Stimulated activated CD4-positive, alpha-beta T cell treated with anti-CD3 and anti-CD28 coated beads, Interleukin-2, amount 100 ng/mL, for 24 hours (primary cell): ENCODE results near the gene DMC1.
"Not testable (repeated sequence)": the region's sequence is repeated elsewhere in the genome, so short reads cannot be mapped to it uniquely, and the experiment has no call there.

Source experiments
- DNase-seq, 2 donors: peaks; one replicate each; pipeline ENCODE4 v3.0.0-alpha.2; 2020

Gene DMC1, protein sequence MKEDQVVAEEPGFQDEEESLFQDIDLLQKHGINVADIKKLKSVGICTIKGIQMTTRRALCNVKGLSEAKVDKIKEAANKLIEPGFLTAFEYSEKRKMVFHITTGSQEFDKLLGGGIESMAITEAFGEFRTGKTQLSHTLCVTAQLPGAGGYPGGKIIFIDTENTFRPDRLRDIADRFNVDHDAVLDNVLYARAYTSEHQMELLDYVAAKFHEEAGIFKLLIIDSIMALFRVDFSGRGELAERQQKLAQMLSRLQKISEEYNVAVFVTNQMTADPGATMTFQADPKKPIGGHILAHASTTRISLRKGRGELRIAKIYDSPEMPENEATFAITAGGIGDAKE

DNA sequence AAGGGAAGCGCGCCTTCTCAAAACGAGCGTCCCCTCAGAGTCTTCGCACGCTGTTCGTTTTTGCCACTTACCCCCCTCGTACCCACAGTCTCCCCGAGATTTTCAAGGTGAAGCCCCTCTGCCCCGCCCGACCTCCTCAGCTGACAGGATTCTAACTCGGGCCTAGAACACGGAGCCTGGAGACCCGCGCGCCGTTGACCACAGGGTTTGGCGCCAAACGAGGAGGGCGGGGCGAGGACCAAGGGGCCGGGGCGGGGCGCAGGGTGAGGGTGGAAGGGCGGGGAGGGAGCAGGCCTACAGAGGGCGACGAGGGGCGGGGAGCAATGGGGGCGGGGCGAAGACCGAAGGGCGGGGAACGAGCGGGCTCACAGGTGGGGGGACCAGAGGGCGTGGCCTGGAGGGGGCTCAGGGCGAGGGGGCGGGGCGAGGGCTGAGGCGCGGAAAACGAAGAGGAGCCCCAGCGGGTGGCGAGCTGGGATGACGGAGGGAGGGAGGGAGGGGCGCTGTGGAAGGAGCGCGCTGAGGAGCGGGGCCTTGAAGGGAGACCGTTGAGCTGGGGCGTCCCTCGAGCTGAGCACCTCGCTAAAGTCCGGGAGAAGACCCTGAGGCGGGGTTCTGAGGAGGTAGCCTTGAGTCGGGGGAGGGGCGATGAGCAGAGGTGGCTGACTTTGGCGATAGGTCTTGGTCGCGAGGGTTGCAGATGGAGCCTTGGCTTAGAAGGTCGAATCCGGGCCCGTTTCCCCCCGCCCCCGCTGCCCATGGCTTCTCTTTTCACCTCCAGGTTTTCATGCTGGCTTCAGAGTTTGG is at the start of gene DMC1:
Gene DMC1 (minus strand): TSS at position 212 of the 807 bp plus-strand sequence. CDS start 1,927 bp downstream, outside the sequence.
- DNase-seq = peak; percentile 96 to 99

DNA sequence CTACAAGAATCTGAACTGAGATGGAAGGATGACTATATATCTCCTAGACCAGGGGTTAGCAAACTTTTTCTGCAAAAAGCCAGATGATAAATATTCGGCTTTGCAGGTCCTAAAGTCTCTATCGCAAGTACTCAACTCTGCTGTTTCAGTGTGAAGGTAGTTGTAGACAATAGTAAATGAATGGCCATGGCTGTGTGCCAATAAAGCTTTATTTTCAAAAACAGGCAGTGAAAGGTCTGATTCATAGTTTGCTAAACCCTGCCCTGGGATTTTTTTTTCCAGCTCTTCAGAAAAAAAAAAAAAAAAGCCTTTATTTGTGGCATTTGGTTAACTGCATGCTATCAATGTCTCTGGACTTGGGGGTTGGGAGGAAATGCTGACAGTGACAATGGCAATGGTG is 48.7 kb upstream of the DMC1 start:
- DNase-seq = no peak

DNA sequence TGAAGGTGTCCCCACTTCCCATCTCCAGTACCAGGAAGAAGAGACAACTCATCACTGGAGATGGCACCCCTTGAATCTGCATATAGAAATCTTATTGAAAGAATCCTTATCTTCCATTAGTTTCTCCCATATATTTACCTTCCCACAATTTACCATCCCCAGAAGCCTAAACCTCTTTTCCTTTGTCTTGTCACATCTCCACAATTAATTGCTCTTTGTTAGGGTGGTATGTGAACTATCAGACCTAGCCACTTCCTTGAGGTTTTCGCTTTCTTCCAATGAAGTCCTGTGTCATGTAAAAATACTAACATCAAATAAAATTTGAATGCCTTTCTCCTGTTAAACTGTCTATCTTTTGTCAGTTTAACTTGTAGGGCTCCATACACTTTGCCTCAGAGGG is 48.3 kb upstream of the DMC1 start:
- no peak for DNase-seq

DNA sequence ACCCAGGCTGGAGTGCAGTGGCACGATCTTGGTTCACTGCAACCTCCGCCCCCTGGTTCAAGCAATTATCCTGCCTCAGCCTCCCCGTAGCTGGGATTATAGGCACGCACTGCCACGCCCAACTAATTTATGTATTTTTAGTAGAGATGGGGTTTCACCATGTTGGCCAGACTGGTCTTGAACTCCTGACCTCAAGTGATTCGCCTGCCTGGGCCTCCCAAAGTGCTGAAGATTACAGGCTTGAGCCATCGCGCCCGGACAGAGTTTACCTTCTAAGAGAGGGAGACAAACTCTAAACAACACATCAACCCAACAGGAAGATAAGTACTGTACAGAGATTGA is 45.1 kb upstream of the DMC1 start:
- not testable (repeated sequence) for DNase-seq

DNA sequence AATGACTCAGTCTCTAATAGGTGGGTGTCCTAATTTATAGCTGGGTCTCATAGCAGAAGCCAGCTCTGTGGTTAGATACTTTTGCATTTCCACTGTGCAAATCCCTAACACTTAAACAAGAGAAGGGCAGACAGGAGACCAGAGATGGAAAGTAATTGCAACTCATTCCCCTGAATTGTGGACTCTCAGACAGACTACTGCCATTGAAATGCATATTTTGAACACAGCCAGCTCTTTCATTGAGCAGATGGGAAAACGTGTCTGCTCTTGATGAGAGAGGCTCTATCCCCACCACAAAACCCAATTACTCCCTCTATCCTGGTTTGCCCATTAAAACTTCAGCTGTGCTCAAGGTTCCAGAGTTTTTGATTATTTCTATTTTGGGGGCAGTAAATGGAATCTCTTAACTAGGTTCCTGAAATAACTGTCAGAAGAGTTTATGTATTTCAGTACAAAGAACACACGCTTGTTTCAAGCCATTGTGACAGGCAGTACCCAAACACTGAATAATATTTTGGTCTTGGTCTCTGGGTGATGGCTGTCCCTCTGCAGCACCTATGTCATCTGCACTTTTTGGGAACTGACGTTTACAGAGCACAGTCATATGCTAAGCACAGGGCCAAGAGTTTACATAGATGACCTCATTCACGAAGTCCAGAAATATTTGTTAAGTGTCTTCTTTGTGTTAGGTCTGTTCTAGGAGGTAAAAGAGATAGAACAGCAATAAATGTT is 44.5 kb upstream of the DMC1 start:
- no peak for DNase-seq

DNA sequence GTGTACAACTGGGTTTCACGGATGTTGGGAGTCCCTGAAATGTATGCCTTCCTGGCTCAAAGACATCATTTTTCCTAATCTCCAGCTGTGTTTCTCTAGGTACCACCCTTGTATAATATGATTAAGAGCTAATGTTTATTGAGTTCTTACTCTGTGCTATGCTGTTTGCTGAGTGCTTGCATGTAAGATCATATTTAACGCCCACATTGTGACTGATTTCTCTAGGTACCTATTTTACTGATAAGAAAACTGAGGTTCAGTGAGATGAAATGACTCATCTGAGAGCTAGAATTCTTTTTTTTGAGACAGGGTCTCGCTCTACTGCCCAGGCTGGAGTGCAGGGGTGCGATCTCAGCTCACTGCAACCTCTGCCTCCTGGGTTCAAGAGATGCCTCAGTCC is 43.6 kb upstream of the DMC1 start:
- DNase-seq = no peak

DNA sequence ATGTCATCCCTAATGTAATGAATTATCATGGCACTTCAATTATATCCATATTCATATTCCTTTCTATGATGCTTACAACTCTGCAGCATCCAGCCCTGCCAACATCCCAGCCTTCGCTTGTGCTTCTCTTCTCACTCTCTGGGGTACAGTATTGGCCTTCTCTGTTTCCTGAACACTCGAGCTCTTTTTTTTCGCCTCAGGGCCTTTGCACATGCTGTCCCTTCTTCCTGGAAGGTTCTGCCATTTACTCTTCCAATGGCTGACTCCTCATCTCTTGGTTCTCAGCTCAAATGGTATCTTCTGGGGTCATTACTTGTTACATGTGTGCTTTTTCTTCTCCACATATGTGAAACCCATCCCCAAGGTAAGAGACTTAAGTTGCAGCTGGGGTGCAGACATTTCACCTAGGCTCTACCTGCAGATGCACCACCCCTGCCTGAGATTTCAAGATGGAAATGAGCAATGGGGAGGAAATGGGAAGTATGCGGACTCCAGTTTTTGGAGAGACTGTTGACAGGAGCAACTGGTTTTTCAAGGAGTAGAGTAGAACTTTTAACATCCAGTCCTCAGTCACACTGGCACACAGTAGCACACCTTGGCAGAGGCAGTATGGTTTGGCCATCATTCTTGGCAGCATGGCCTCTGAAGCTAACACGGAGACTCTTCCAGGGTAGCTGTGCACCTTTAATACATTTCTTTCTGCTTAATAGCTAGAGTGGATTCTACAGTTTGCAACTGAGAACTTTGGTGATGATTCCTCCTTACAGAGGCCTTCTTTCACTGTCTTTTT is 42.4 kb upstream of the DMC1 start:
- no peak for DNase-seq

DNA sequence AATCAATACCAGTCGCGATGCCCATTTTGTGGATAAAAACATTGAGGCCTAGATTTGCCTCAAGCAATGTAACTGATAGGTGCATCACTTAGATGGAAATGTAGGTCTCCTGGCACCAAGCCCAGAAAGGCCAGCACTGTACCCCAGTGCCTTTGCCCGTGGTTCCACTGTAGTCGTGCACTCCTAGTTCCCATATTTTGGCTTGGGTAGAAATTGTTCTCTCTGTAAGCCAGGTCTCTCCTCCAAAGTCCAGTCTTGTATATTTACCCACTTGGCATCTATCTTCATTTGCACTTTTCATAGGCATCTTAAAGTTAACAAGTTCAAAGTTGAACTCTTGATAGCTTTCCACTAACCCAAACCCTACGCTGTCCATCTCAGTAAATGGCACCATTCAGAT is 41.6 kb upstream of the DMC1 start:
- DNase-seq = no peak

DNA sequence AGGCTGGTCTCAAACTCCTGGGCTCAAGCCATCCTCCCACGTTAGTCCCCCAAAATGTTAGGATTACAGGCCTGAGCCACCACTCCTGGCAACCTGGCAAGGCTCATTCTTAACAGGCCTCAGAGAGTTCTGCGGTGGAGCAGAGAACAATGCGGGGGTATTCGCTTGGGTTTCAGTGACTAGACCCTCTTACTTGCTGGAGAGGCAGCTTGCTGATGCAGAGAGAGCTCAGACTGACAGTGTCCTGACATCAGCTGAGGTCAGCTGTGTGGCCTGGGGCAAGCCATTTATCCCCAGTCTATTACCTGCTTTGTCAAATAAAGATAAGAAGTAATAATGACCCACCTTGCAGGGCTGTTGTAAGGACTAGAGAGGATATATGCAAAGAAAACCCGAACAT is 40.3 kb upstream of the DMC1 start:
- DNase-seq = no peak

DNA sequence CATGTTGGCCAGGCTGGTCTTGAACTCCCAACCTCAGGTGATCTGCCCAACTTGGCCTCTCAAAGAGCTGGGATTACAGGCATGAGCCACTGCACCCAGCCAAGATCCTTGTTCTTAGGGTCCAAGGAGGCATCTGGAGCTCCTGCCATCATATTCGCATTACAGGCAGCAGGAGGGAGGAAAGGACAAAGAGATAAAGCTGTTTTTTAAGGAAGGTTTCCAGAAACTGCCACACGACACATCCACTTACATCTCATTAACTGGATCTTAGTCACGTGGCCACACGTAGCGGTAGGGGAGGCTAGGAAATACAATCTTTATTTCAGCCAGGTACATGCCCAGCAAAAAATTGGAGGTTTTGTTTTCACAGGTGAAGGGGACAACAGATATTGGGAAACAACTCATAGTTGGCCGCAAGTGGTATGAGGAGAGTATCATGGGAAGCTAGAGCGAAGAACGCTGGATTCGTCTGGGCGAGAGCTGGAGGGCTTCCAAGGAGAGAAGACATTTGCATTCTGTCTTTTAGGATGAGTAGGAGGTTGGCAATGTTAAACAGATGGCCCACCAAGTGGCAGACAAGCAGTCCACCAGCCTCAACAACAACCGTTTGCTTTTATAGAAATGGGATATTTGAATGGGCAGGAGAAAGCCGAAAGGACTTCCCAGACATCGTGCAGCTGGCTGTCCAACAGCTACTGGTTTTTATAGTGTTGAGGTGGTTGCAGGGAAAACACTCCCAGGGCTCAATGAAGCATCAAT is 39.2 kb upstream of the DMC1 start:
- DNase-seq = no peak

DNA sequence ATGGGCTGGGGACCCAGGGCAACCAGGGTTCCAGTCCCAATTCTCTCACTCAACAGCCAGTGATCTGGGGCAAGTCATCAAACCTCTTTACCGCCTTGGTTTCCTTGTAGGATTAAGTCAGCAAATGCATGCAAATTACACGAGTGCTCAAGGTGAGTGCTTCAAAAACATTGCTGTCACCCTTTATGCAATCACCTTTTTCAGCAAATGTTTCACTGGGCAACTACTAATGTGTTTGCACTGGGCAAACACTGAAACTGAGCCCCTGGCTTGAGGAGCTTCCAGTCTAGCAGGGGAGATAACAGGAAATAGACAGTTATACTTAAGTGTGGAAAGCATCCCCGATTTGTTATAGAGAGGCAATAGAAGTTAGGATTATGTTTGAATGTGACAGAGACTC is 37.7 kb upstream of the DMC1 start:
- no peak for DNase-seq

DNA sequence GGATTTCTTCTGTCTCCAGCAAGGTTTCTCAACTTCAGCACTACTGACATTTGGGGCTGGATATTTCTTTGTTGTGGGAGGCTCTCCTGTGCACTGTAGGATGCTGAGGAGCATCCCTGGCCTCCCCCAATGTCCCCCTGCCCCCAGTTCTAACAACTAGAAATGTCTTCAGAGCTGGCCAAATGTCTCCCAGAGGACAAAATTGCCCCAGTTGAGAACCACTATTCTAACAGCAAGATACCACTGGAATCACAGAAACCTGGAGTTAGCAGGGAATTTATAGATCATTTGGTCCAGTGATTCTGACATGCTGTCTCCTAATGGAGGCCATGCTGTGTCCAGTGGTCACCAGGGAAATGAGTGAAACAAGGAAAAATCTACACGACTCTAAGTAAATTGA is 32.2 kb upstream of the DMC1 start:
- no peak for DNase-seq

DNA sequence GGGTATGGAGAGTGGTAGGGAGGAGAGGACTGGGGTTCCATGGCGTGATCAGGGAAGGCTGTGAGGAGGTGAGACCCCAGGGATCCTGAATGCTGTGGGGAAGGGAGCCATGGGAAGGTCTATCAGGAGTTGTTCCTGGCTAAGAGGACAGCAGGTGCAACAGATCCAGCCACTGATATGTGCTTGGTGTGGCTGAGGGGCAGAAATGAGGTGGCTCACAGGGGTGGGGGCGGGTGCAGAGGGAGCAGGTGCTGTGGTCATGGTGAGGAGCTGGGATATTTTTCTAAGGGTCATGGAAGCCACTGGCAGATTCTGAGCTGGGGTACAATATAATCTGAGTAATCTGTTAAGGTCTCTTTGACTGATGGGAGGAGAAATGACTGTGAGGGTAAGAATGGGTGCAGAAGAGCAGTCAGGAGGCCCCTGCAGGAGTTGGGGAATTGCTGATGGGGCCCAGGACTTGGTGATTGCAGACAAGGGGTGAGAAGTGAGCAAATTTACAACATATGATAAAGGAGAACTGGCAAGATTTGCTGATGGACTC is 31.3 kb upstream of the DMC1 start:
- no peak for DNase-seq

DNA sequence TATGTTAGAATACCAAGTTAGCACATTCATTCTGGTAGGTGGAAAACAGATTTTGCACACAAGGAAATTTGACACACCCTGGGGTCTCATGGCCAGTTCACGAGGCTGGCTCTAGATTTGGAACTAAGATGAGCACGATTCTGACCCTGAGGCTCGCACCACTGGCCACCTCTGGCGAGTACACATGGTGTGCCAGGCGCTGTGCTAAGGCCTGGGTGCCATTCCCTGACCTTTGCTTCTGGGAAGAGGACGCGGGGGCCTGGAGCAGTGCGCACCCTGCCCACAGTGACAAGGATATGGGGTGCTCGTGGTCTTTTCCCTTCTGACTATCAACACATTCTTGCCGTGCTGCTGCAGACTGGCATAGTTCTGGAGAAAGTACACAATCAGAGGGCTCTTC is 29.5 kb upstream of the DMC1 start:
- no peak for DNase-seq

DNA sequence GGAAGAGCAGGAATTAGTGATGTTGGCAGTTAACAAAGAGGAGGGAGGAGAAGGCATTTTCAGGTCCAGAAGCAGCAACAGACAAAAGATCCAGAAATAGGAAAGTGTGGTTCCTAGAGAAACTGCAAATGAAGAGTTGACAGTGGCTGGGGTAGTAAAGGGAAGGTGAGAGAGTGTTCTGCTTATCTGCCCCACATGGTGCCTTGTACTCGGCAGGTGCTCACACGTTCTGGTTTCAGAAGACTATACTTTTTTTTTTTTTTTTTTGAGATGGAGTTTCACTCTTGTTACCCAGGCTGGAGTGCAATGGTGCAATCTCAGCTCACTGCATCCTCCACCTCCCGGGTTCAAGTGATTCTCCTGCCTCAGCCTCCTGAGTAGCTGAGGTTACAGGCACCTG is 12.9 kb upstream of the DMC1 start:
- DNase-seq = not testable (repeated sequence)

DNA sequence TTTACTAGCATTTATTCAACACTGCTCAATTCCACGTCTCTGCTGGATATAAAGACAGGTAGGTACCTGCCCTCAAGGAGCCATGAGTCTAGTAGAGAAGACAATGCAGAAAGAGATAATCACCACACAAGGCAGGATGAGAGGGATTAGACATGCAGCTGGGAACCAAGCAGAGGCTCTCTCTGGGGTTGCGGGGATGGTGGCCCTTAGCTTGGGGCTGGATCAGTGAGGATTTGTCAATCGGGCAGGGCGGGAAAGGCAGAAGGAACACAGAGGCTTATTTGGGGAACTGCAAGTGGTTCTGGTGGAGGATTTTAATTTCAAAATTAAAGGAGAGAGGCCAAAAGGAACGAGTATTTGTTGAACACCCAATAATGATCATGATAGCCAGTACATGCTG is 8.5 kb upstream of the DMC1 start:
- DNase-seq = no peak

DNA sequence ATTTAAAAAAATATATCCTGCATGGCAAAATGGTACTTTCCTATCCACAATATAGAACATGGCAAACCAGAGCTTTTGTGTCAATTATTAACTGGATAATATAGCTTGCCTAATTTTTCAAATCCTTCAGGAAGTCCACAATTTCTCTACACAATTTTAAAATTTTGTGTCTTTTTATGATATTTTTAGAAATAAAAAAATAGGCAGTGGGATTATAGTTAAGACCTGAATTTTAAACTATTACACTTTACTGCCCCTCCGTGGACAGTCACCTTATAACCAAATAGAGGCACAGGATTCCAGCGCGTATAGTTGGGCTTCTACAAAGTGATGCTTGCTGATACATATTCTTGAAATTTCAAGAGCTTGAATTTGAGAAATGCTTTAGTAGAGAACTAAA is 2.1 kb upstream of the DMC1 start:
- peak; percentile 18 to 44 for DNase-seq

DNA sequence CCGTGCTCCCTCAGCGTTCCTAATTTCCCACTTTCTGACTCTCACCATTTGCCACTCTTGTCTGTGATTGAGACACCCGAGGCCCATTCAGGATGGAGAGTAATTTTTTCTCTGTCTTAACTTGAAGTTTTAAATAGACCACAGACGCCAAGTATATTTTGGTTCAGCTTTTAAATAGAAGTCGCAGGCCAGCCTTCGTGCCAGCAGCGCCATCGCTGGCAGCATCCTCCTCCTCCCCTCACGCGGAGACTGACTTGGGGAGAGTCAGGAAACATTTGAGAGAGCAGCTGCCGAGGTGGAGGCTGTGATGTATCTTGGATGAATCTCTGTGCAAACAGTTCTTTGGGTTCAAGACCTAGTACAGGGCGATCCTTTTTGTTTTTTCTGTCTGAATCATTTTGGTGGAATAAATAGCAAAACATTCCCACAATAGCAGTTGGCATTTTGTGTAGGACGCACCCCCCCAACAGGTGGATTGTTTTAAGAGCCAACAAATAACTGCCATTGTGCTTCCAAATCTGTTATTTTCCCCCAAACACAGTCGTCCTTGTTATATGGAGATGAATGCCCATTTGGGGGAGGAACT is 889 bp upstream of the DMC1 start:
- DNase-seq = peak; percentile 37 to 41

DNA sequence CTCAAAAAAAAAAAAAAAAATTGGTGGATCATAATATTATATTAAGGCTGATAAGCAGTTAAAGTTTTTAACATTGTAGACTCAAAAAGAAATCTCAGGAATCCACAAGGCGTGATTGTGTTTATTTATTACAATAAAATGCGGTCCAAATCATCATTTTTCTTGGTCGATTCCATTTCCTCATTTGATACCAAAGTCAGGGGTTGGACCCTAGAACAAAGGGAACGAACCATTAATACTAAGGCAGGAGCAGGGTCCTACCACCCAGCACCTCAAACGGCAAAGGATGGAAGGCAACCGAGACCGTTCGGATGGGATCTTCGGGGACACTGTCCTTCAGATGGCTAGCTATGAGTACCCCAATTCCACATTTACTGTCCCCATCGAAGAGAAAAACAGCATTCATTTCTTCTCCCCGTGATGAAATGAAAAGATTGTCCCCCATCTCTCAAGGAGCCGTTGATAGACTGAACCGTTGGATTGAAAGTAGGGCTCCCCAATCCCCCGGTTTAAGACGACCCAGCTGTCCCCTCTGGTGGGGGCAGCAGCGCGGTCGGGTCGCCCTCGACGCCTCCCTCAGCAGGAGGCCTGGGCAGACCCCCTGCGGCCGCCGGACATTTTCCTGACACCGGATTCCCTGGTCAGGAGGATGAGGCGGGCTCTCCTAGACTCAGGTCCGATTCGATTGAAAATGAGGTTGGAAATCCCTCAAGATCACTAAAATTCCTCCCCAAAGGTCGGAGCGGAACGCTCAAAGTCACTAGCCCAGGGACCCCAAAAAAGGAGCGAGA is 607 bp downstream of the DMC1 start:
- no peak for DNase-seq

DNA sequence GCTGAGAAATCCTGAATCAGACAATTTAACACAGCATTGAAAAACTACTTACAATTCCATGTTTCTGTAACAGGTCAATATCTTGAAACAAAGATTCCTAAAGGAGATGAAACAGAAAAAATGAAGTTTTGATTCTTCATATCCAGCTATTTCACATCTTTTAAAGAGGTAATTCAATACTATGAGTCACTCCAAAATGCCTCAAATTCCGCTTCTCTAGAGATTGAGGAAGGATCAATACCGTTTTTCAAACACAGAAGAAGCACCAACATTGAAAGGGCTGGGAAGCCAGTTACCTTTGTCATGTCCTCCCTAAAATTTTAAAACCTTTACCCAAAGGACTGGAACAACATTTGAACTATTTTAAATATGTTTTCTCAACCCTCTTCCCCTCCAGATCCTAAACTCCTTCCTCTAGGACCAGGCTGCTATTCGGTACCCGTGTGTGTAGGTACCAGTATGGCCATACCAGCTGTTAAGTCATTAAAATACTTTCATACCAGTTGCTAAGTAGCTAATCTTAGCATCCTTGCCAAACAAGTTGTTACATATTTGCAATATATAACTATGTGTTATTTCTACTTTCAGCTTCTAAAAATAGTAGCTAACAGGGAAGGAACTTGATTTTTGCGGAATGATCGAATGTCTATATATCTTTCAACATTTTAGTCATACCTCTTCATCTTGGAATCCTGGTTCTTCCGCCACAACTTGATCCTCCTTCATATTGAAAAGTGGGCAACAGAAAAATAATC is 2.3 kb downstream of the DMC1 start:
- DNase-seq = no peak
